Measurements from ENCODE around the gene SLIT3.

GRCh38 chr5:169280696-169281095, 20.2 kb downstream of the SLIT3 start:
- TF ChIP-seq CTCF (IDR thresholded peaks at IDR 0.05; ENCODE audit: borderline replicate concordance, extremely low read depth, low read length, poor library complexity, severe bottlenecking) (no peak), EZH2 (IDR thresholded peaks at IDR 0.05; ENCODE audit: borderline replicate concordance, low read depth, low read length, severe bottlenecking) (no peak)

All from DND-41 (cell line).